Activated T-helper 2 cell treated with anti-CD3 and anti-CD28 coated beads, Interferon-gamma antibody, Interleukin-2, Interleukin-4, amounts not matched to agents 10 μg/mL and 5 μg/mL and 100 μg/mL, durations not matched to agents 14 hours and 24 hours and 36 hours (primary cell): ENCODE results near the gene ITPKB. TPM values are rescaled to one million over a fixed set of nuclear protein-coding genes. Genes with fewer than 3 reads are reported as not detected.
"Not testable (repeated sequence)": the region's sequence is repeated elsewhere in the genome, so short reads cannot be mapped to it uniquely, and the experiment has no call there.

Experiments
- DNase-seq: peaks from one replicate; pipeline ENCODE4 v3.0.0; 2021; ENCODE audit warnings: low spot score
- H3K27ac Mint-ChIP-seq: one replicate; pipeline ENCODE4 v1.8.0; 2021; ENCODE audit warnings: mixed read lengths
- H3K27me3 Mint-ChIP-seq: one replicate; pipeline ENCODE4 v1.8.0; 2021; ENCODE audit warnings: low read depth, mixed read lengths
- H3K36me3 Mint-ChIP-seq: one replicate; pipeline ENCODE4 v1.8.0; 2021; ENCODE audit warnings: low read depth, mixed read lengths
- H3K4me1 Mint-ChIP-seq: one replicate; pipeline ENCODE4 v1.8.0; 2021; ENCODE audit warnings: low read depth, mixed read lengths
- H3K4me3 Mint-ChIP-seq: one replicate; pipeline ENCODE4 v1.8.0; 2021; ENCODE audit warnings: low read depth, mild to moderate bottlenecking, moderate library complexity, mixed read lengths
- H3K9me3 Mint-ChIP-seq: one replicate; pipeline ENCODE4 v1.8.0; 2021; ENCODE audit warnings: mixed read lengths
- intact Hi-C: fragments of 100-400 bp; cut with micrococcal nuclease; formaldehyde crosslinking; loops from one replicate; pipeline ENCODE4 v1.15.1; 2023
- total RNA-seq: library from RNA; stranded (reverse); gene quantifications from 2 replicates; pipeline ENCODE4 v1.2.3, GENCODE V29; 2022

ITPKB gene
- total RNA-seq, 1 donor from 2014 or later = 27.6 TPM

GRCh38 chr1:226602186-226603021, 136.7 kb downstream of the ITPKB start:
- no peak for DNase-seq
- Mint-ChIP-seq H3K4me1 (peaks cover 3% of the 10 kb centered on the region), H3K27ac (no peak overlapping the region), H3K4me3 (no peak overlapping the region), H3K9me3 (no peaks in the 10 kb centered on the region), H3K36me3 (no peaks in the 10 kb centered on the region), H3K27me3 (peaks cover 4% of the 10 kb centered on the region)
- intact Hi-C loops = no loop called here

- Mint-ChIP-seq H3K9me3 (no peaks in the 10 kb centered on the region), H3K36me3 (no peaks in the 10 kb centered on the region), H3K27ac (no peak overlapping the region), H3K4me3 (no peak overlapping the region), H3K27me3 (peaks cover 4% of the 10 kb centered on the region), H3K4me1 (peaks cover 3% of the 10 kb centered on the region)
- intact Hi-C loops = no loop called here
- no peak for DNase-seq
Observed at GRCh38 chr1:226601456-226601855, 137.6 kb downstream of the ITPKB start.

- no peaks in the 10 kb centered on the region for H3K9me3 Mint-ChIP-seq
- no peaks in the 10 kb centered on the region for H3K36me3 Mint-ChIP-seq
- no peak overlapping the region for H3K27ac Mint-ChIP-seq
- intact Hi-C loops = no loop called here
- peaks cover 4% of the 10 kb centered on the region for H3K27me3 Mint-ChIP-seq
- H3K4me3 Mint-ChIP-seq = no peak overlapping the region
- peaks cover 3% of the 10 kb centered on the region for H3K4me1 Mint-ChIP-seq
- DNase-seq = no peak
Observed at GRCh38 chr1:226600254-226600653, 138.8 kb downstream of the ITPKB start.

- Mint-ChIP-seq H3K27me3 (peaks cover 4% of the 10 kb centered on the region), H3K36me3 (no peaks in the 10 kb centered on the region), H3K9me3 (no peaks in the 10 kb centered on the region), H3K4me3 (no peak overlapping the region), H3K4me1 (peaks cover 3% of the 10 kb centered on the region), H3K27ac (no peak overlapping the region)
- intact Hi-C loops = no loop called here
- DNase-seq = no peak
Observed at GRCh38 chr1:226599636-226600238, 139.3 kb downstream of the ITPKB start.

- intact Hi-C loops, H3K36me3 Mint-ChIP-seq, H3K27ac Mint-ChIP-seq, H3K27me3 Mint-ChIP-seq, H3K4me1 Mint-ChIP-seq, H3K4me3 Mint-ChIP-seq, H3K9me3 Mint-ChIP-seq, DNase-seq: not testable (repeated sequence)
Observed at GRCh38 chr1:226598955-226599354, 140.1 kb downstream of the ITPKB start.

- Mint-ChIP-seq H3K4me3 (no peak overlapping the region), H3K36me3 (no peaks in the 10 kb centered on the region), H3K9me3 (no peaks in the 10 kb centered on the region), H3K27me3 (peaks cover 4% of the 10 kb centered on the region), H3K27ac (no peak overlapping the region), H3K4me1 (peaks cover 1% of the 10 kb centered on the region)
- DNase-seq = no peak
- intact Hi-C loops = no loop called here
Observed at GRCh38 chr1:226598455-226598849, 140.6 kb downstream of the ITPKB start.

GRCh38 chr1:226597616-226598454, 141.2 kb downstream of the ITPKB start:
- Mint-ChIP-seq H3K27me3 (peaks cover 4% of the 10 kb centered on the region), H3K27ac (no peak overlapping the region), H3K4me1 (peaks cover 1% of the 10 kb centered on the region), H3K4me3 (no peak overlapping the region), H3K36me3 (no peaks in the 10 kb centered on the region), H3K9me3 (no peaks in the 10 kb centered on the region)
- DNase-seq = no peak
- intact Hi-C loops = no loop called here

GRCh38 chr1:226596531-226597165, 142.4 kb downstream of the ITPKB start:
- no peaks in the 10 kb centered on the region for H3K36me3 Mint-ChIP-seq
- H3K27me3 Mint-ChIP-seq = peaks cover 4% of the 10 kb centered on the region
- H3K9me3 Mint-ChIP-seq = no peaks in the 10 kb centered on the region
- DNase-seq = no peak
- H3K27ac Mint-ChIP-seq = no peak overlapping the region
- intact Hi-C loops = no loop called here
- H3K4me3 Mint-ChIP-seq = no peak overlapping the region
- H3K4me1 Mint-ChIP-seq = no peaks in the 10 kb centered on the region

- no peak for DNase-seq
- Mint-ChIP-seq H3K36me3 (no peaks in the 10 kb centered on the region), H3K27ac (no peak overlapping the region), H3K9me3 (no peaks in the 10 kb centered on the region), H3K4me1 (no peaks in the 10 kb centered on the region), H3K27me3 (no peaks in the 10 kb centered on the region), H3K4me3 (no peak overlapping the region)
- intact Hi-C loops = no loop called here
Observed at GRCh38 chr1:226593541-226593940, 145.5 kb downstream of the ITPKB start.

GRCh38 chr1:226590614-226591013, 148.5 kb downstream of the ITPKB start:
- intact Hi-C loops = no loop called here
- Mint-ChIP-seq H3K9me3 (no peaks in the 10 kb centered on the region), H3K4me1 (no peaks in the 10 kb centered on the region), H3K27me3 (no peaks in the 10 kb centered on the region), H3K4me3 (no peak overlapping the region), H3K27ac (no peak overlapping the region), H3K36me3 (no peaks in the 10 kb centered on the region)
- DNase-seq = no peak

GRCh38 chr1:226589008-226589733, 149.9 kb downstream of the ITPKB start:
- Mint-ChIP-seq H3K4me1 (no peaks in the 10 kb centered on the region), H3K27me3 (no peaks in the 10 kb centered on the region), H3K9me3 (no peaks in the 10 kb centered on the region), H3K4me3 (no peak overlapping the region), H3K27ac (no peak overlapping the region), H3K36me3 (no peaks in the 10 kb centered on the region)
- DNase-seq = no peak
- intact Hi-C loops = no loop called here

- Mint-ChIP-seq H3K27ac (no peak overlapping the region), H3K4me3 (no peak overlapping the region), H3K9me3 (no peaks in the 10 kb centered on the region), H3K4me1 (no peaks in the 10 kb centered on the region), H3K36me3 (no peaks in the 10 kb centered on the region), H3K27me3 (no peaks in the 10 kb centered on the region)
- DNase-seq = no peak
- intact Hi-C loops = no loop called here
Observed at GRCh38 chr1:226588484-226588883, 150.6 kb downstream of the ITPKB start.
